Astrocyte of the spinal cord (primary cell): ENCODE results near the gene CAPZA1.
A peak's percentile ranks its signal among the peaks of the same experiment; 100 is the strongest.

Experiments used
- DNase-seq: peaks from one replicate; pipeline ENCODE4 v3.0.0; 2011; ENCODE audit warnings: low read depth, low spot score
- H3K4me3 ChIP-seq: 2 replicates; pipeline ENCODE4 v1.5.1; 2011; ENCODE audit warnings: low read depth, mild to moderate bottlenecking, low read length, moderate library complexity
- CTCF ChIP-seq: IDR thresholded peaks from 2 replicates; pipeline ENCODE4 v1.5.1; 2012; ENCODE audit warnings: low read depth, mild to moderate bottlenecking, low read length, inconsistent platforms
- in situ Hi-C: cut with HindIII; loops from 2 replicates; pipeline ENCODE4 v1.10.0; 2017; ENCODE audit warnings: low sequenced_read_pairs

The CAPZA1 gene

GRCh38 chr1:112665857-112666256 is 46.2 kb downstream of the CAPZA1 start:
- TF ChIP-seq CTCF: no peak

GRCh38 chr1:112666946-112667345 is 47.3 kb downstream of the CAPZA1 start:
- no peak for DNase-seq
- no peak overlapping the region for H3K4me3 ChIP-seq
- in situ Hi-C loops: no loop called here
- no peak for TF ChIP-seq CTCF

More at GRCh38 chr1:112665857-112666256, 46.2 kb downstream of the CAPZA1 start:
- in situ Hi-C loops: no loop called here
- no peak for DNase-seq
- no peak overlapping the region for H3K4me3 ChIP-seq

GRCh38 chr1:112672009-112672408 is 52.4 kb downstream of the CAPZA1 start:
- TF ChIP-seq CTCF: no peak
- no peak for DNase-seq
- in situ Hi-C loops: no loop called here
- H3K4me3 ChIP-seq: no peak overlapping the region

GRCh38 chr1:112672842-112673241 is 53.2 kb downstream of the CAPZA1 start:
- no peak overlapping the region for H3K4me3 ChIP-seq
- TF ChIP-seq CTCF: no peak
- no peak for DNase-seq
- in situ Hi-C loops: no loop called here

- DNase-seq: peak; percentile 73
- TF ChIP-seq CTCF: peak; percentile 49
- in situ Hi-C loops: no loop called here
- H3K4me3 ChIP-seq: peak overlapping the region; percentile 79
These were observed 54.2 kb downstream of the CAPZA1 start for GRCh38 chr1:112673592-112674439.

GRCh38 chr1:112674440-112674985 is 54.9 kb downstream of the CAPZA1 start, which contains the start of gene MOV10:
MOV10 (plus strand) TSS chr1:112674659; CDS start chr1:112674913, 254 bp downstream.
- peak; percentile 75 for DNase-seq
- in situ Hi-C loops: no loop called here
- no peak for TF ChIP-seq CTCF
- H3K4me3 ChIP-seq: peak within 1 kb of the TSS; percentile 79
